HG03060 (cell line): ENCODE results near the gene SNX10.

Experiments
- ATAC-seq: cut with Tn5 transposase; IDR thresholded peaks from one replicate; pipeline ENCODE4 v1.9.1; 2021; ENCODE audit warnings: low read depth, moderate number of reproducible peaks; ENCODE audit not compliant: unreplicated experiment

SNX10 gene

DNA sequence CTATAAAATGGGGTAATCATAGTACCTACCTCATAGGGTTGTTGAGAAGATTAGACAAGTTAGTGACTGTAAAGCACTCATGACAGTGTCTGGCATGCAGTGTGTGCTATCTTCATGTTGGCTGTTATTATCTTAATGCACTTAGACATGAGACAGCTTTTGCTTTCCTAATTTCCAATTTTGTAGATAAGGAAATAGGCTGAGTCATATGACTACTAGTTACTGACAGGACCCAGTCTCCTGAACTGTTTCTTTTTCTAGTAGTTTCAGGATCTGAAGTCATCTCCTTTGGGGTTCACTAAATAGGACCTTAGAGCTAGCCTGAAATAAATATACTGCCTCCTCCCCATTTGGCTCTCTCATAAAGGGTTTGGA, 74.2 kb downstream of the SNX10 start:
- no peak for ATAC-seq

DNA sequence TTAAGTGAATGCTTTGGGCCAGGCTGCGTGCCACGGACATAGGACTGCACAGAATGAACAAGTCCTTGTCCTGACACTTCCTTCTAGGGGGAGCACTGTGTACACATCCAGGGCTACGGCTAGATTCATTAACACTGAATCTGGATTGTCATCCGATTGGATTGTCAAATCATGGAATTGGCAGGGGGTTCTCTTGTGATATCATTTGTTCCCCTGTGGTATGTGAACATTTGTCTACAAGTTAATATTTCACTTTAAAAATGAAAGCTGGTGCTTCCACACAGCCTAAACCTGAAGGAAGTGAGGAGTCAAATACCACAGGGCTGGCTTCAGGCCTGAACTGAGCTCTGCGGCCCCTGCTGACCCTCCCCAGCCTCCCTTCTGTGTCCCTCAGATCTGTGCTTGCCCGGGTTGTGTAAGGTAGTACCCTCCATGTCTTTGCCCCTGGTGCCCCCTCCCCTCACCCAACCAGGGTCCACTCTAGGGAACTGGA, 75.6 kb downstream of the SNX10 start:
- no peak for ATAC-seq

DNA sequence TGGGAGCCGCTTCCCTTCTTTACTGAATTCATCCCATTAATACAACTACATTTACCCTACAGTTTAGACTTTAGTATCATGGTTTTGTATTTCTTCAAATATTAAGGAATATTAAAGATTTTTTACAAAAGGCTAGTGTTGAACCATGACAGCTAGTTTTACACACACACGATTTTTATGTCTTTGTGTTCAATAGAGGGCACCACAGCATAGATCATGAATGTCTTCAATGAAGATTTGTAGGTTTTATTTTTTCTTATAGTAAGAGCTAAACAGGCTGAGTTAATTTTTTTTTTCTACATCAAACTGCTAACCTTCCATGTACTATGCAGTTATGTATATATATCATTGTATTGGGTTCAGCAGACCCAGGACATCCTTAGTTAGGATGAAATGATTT, 76.9 kb downstream of the SNX10 start:
- no peak for ATAC-seq

DNA sequence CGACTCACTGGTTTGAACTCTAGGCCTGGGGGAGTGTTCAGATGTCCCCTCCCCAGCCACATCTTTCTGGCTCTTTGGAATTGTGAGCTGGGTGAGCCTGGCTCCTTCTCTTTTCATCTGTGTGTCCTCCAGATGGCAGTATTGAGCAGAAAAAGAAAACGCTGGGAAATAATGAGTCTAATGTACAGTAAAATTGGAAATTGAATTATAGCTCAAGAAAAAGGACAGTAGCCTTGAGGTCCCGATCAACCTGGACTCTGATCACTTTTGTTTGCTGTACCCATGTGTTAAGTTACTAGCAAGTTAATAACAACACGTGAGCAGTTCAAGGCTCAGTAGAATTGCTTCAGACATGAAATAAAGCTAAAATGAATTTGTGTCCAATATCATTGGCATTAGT, 77.9 kb downstream of the SNX10 start:
- ATAC-seq = no peak

DNA sequence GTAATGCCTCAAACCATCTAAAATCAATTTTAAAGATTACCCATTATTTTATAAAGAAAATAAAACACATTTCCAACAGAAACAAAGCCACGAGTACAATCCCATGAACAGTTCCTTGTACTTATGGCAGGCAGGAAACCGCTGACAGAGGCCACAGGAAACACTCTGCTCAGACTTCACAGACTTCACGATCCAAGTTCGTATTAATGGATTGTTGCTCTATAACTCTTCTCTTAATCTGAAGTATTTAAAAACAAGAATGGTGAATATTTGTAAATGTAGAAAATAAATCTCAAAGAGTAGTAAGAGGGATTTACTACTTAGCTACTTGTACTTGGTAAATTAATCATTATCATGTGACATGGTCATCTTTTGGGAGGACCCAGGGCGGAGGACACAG, 78.3 kb downstream of the SNX10 start:
- no peak for ATAC-seq

DNA sequence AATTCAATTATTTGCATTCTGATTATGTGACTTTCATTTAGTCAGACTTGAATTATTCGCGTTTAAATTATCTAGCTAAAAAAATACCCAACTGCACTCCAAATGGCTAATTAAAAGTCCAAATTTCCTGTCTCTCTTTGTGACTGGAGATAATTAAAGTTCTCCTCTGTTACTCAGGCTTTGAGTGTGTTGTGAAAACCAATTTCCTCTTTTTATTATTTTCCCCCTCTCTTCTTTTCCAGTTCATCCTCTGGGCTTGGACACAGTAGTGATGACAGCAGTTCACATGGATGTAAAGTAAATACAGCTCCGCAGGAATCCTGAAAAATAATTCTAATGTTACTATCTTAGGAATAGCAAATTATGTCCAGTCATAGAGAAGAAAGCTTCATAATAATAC, 80.6 kb downstream of the SNX10 start:
- ATAC-seq = no peak

DNA sequence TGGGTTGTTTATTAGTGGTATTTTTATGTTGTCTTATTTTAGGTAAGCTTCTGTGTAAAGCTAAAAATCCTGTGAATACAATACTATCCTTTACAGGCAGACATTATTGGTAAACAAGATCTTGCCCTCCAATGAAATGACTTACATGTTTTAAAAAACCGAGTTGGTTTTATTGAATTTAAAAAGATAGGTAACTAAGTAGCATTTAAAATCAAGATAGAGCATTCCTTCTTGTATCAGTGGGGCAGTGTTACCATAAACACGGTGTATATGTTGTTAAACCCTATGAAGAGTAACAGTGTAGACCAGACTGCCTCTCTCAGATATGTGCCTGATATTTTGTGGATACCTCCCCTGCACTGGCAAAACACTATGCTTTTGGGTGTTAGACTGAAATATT, 81.0 kb downstream of the SNX10 start:
- no peak for ATAC-seq

DNA sequence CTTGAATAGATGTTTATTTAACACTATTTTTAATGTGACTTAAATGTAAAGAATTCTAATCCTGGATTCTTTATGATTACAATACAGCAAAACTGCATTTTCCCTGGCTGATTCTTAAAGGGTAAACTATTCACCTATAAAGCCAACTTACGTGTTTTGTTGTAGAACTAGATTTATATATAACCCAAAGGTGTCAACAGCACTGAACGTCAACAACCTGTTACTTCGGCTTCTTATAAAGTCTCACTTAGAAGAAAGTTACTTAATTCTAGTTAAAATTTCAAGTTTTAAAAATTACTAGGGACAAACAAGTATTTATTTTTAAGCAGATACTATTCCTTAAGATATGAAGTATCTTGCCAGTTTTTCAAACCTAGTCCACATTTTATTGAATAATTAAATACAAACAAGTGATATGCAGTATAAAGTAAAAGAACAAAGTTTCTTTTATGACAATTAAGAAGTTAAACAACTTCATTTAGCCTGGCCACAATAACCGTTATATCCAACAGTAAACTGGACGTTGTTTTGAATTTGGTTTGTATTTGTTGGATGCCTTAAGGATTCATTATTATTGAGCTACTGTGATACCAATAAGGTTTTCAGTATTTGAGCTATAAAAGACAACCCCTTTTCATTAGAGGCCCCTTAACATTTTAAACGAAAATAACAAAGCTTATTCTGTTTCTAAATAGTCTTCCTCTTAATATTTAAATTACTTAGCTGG, 83.1 kb downstream of the SNX10 start:
- ATAC-seq = no peak

DNA sequence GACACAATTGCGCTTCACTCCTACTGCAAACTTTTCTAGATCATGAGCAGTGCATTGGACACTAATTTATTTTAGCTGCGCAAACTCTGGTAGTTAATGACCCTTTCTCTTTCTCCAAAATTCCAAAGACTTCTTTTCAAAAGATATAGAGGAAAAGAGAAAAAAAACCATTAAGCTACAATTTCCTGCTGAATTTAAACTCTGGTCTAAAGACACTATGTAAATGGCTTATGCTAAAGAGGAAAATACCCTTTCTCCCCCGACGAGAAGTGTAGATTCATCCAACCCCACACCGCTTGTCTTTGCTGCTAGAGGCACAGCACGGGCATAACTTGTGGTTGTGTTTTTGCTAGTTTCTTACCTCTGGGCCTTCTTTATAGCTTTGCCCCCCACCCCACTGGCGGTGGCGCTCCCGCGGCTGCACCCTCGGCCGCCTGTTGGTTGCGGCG, 84.1 kb downstream of the SNX10 start:
- no peak for ATAC-seq

DNA sequence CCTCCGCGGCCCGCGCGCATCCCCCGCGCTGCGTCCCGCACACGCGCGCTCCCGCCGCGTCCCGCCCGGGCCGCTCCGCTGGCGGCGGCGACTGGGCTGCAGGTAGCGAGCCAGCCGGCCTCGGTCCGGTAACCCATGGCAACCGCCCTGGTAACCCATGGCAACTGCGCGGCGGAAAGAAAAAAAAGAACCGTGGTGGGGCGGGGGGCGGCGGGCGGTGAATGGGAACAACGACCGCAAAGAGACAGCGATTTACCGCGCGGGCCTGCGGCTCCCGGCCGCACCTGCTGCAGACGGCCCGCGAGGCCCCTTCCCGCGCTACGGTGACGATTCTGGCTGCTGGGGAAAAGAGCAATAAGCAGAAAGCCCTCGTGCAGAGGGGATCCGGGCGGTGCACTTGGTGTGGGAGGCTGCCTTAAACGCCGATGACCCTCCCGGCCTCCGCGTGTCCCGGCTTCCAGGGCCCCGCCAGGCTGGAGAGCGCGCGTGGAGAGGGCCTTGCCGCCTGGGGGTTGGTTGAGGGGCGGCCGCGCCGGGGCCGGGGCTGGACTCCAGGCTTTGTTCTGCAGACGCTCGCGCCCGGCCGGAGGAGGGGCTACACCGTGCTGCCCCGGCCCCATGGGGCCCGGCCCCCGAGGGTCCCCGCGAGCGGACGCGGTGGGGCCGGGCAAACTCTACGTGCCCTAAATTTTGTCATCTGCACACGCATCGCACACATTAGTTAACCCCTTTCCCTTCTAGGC, 84.7 kb downstream of the SNX10 start:
- peak; percentile 6 for ATAC-seq

DNA sequence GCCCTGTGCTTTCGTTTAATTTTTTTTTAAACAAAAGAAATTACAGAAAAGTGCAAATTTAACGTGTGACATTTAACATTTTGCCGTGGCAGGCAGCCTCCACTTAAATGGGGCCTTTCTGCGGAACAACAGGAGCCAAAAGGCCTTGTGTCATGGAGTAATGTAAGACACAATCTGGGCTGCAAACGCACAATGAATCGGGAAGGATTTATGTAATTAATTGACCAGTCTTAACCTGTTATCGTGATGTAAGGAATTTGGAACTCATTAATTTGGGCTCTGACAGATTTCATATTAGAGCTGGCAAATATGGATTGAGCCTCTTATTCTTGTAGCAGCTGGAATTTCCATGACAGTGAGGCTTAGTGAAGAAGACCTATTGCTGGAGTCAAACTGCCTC, 86.4 kb downstream of the SNX10 start:
- ATAC-seq = no peak

DNA sequence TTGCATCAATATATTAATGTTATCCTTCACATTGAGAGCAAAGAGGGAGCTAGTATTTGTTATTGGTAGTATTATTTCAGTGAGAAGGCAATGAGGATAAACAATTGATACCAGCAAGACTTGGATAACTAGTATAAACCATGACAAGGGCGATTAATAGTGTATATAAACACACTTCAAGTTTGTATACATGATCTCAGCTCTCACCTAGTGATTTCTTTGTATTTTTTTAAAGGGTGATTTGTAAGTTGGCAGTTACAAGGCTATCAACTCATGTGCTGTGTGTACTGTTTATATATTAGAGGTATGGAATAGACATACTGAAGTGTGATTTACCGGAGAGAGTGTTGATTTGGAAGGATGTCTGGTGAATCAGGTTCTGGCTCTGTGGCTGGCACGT, 88.0 kb downstream of the SNX10 start:
- no peak for ATAC-seq

DNA sequence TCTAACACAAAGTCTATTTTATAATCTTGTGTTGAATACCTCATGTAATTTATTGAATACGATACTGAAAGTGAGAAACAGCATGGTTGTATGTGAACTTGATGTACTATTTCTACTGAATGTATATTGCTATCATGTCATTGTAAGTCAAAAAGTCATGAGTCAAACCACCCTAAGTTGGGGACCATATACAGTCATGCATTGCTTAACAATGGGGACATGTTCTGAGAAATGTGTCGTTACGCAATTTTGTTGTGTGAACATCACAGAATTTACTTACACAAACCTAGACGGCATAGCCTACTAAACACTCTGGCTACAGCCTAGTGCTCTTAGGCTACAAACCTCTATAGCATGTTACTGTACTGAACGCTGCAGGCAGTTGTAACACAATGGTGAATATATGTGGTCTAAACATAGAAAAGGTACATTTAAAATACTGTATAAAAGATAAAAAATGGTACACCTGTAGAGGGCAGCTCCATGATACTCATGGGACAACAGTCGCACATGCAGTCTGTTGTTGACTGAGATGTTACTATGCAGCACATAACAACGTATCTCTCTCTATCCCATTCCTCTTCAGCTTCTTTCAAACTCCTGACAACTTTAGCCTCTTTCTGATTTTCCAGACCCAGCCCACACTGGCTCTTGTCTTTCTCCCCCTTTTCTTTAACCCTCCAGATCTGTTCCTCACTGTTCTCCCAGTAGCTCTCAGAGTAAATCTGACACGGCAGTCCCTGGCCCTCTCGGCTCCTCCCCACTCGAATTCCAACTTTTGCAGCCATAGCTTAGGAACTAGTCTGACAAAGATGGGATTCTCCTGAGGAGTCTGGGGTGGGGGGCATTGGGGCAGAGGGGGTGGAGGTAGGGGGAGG, 90.1 kb downstream of the SNX10 start:
- no peak for ATAC-seq

DNA sequence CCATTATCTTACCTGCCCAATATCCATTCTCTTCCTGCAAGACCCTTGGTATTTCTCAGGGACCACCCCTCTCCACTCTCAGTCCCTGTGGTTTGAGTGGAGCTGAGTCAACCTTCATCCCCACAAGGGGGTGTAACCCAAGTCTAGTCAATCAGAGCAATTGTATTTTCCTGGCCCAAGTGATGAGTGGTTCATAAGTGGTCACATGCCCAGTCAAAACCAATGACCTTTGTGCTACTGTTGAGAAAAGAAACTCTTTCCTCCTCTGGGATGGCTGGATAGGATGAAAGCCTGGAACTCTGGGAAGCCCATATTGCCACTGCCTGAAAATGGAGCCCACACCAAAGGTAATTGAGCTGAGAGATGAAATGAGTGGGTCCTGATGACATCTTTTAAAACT, 93.6 kb downstream of the SNX10 start:
- no peak for ATAC-seq

DNA sequence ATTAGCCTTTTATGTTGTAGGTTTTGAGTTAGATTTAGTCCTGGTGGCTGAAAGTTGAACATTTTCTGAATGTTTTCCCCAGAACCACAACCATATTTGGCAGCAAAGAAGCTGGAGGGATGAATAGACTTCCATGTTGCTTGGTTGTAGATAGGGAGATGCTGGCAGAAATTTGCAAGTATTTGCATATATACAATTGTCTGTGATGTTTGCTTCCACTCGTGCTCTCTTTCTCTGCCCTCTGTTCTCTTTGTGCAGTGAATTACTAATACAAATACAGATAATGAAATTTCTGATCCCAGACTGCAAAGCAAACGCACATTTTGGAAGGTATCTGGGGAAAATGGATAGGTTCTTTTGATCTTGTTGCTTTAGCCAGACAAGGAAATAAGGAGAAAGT, 96.1 kb downstream of the SNX10 start:
- ATAC-seq = no peak

DNA sequence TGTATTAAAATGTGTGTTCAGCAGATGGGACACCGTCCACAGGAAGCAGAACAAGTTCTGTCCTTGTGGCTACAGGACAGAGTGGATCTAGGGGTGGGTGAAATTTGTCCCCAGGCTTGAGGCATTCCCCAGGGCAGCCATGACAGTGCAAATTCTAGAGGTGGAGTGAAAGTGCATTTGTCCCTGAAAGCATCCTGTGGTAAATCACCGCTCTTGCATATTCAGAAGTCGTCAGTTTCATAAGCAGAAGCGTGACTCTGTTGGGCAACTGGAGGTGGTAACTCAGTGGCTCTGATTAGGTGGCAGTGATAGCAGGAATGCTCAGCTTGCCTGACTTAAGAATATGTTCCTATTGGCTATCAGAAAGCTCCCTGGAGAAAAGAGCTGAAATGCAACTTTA, 96.6 kb downstream of the SNX10 start:
- no peak for ATAC-seq

DNA sequence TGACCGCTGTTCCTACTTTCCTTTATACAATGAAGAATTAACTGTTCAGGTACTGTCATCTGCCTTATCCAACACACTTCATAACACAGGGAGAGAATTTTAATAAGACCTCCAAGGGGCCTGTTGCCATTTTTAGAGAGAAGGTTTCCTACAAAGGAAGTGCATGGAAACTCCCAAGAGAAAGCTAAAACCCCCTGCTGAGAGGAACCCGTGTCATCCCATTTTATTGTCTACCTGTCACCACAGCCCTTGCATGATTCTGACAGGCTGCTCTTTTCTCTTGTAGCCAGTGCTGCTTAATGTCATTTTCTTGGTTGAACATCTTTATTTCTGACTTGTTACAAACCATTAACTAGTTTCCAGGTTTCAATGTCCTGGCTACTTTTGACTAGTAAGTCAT, 98.4 kb downstream of the SNX10 start:
- ATAC-seq = no peak

DNA sequence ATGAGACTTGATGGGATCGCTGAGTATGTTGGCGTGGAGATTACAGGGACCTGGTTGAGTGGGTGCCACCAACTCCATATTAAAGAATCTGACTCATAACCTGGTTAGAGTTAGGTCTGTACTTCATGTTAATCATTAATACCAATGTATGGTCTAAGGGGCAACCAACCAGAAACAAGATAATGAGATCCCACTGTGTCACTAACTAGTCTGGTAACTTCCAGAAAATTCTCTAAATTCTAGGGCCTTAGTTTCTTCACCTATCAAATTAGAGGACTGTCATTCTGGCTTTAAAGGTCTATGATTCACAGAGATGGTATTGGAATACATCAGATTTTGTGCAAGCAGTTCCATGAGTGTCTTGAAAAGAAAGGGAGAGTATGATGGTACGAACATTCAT, 102.2 kb downstream of the SNX10 start:
- no peak for ATAC-seq

DNA sequence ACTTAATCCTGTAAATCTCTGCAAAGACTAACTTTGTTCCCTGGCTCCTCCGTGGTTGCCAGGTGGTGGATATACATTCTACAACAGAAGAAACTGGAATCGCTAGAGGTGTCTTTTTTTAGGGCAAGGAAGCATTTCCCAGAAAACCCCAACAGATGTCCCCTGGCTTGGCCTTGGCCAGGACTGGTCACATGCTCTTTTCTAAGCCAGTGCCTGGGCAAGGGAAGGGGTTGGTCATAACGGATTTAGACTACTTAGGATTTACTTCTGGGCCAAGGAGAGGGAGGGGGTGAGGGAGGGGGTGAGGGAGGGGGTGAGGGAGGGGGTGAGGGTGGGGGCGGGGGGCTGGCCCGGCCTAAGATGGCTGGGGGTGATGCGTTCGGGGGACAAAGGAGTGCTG, 105.7 kb downstream of the SNX10 start:
- ATAC-seq = no peak

DNA sequence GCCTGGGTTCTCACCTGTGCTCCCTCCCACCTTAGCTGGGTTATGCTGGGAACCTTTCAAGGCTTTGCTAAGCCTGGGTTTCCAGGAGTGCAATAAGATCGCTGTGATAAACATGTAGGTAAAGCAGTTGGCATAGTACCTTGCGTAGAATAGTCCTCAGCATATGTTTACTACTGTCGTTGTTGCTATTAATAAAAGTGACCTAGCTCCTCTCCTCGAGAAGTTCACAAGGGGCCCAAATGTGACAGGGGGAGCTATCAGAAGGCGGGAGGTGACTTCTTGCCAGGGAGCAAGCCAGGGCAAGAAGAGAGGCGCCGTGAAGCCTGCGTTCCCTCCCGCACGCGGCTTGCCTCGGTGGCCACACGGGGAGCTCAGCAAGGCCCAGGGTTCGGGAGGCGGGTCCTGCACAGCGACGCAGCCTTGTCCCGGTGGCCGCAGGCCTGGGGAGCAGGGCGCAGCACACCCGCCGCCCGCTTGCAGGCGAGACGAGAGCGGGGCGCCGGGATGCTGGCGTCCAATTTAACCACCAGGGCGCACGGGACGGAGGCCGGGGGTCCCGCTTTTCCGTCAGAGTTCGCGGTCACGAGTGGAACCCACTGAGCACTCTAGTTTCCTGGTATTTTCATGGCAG, 106.2 kb downstream of the SNX10 start:
- ATAC-seq = no peak

DNA sequence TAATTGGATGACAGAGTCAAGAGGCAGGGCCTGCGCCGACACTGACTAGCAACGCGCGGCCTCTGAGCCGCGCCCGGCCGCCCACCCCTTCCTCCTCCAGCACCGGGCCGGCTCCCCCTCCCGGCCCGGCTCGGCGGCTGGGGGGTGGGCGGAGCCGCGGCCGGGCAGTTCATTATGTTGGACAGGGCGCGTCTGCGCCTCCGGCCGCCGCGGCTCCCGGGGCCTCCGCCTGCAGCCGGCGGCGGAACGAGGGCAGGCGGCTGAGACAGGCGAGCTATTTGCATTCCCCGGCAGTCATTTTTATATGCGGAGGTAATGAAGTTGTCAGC, 106.7 kb downstream of the SNX10 start:
- ATAC-seq = peak; percentile 14
